ENCODE measurements around the gene ASB6. TPM values are rescaled to one million over a fixed set of nuclear protein-coding genes. Genes with fewer than 3 reads are reported as not detected.

The ASB6 gene
- total RNA-seq, 1 experiment from 2014 or later: 21.0 TPM

DNA sequence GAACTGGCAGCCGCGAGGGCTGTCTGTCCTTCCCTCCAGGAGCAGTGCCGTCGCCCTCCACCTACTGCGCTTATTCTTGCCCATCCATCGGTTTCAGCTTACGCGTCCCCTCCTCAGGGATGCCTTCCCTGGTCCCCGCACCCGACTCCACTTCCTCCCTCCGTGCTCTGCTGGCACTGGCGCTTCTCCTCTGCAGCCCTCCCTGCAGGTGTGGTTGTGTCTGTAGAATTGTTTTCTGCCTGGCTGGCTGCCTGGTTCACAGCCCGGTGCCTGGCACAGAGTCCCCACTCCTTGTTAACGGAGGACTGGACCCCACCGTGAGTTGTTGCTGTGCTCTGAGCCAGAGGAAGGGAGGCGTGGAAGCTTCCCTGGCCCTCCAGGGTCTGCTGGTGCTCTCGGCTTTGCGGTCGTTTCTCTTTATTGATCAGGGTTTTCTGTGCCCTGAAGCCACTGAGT is 10.2 kb downstream of the ASB6 start:
- H3K4me2 ChIP-seq (ENCODE audit: insufficient read depth, insufficient read length, low read length): no peak overlapping the region
- no peak overlapping the region for H2BK12ac ChIP-seq (ENCODE audit: insufficient read length, low read depth, low read length)
- H3K23me2 ChIP-seq (ENCODE audit: insufficient read length, low read depth, low read length, poor library complexity, severe bottlenecking): peaks cover 4% of the 10 kb centered on the region
- no peak overlapping the region for H3K56ac ChIP-seq (ENCODE audit: insufficient read length, low read depth, low read length)
- no peak overlapping the region for H3K27ac ChIP-seq (ENCODE audit: insufficient read length, low read depth, low read length)
- DNase-seq: no peak
- peaks cover 59% of the 10 kb centered on the region for H3K79me2 ChIP-seq (ENCODE audit: insufficient read depth, low read length)
- no peak overlapping the region for H2BK5ac ChIP-seq (ENCODE audit: insufficient read length, low read length)
- H3K18ac ChIP-seq (ENCODE audit: insufficient read length, low read depth, low read length): no peak overlapping the region
- no peak overlapping the region for H2BK20ac ChIP-seq (ENCODE audit: low read depth, low read length, poor library complexity, severe bottlenecking)
- H2AK5ac ChIP-seq (ENCODE audit: insufficient read length, low read length): no peak overlapping the region
- H2AFZ ChIP-seq (ENCODE audit: low read length): no peak overlapping the region
- no peak overlapping the region for H3K4ac ChIP-seq (ENCODE audit: low read depth, low read length)
- peaks cover 10% of the 10 kb centered on the region for H3K79me1 ChIP-seq (ENCODE audit: insufficient read depth, low read depth, low read length, poor library complexity, severe bottlenecking)
- no peak overlapping the region for H3K9ac ChIP-seq (ENCODE audit: extremely low read depth, insufficient read length, low read length)
- H3K4me1 ChIP-seq (ENCODE audit: insufficient read depth, low read length): no peaks in the 10 kb centered on the region
- no peak overlapping the region for H3T11ph ChIP-seq (ENCODE audit: low read length)
- no peak overlapping the region for H3K14ac ChIP-seq (ENCODE audit: insufficient read depth, low read length)
- H3K9me3 Mint-ChIP-seq: no peaks in the 10 kb centered on the region
- peak overlapping the region in 2 of 3 experiments; percentile 34 to 91; a peak in 3 of 7 replicates for H3K27ac Mint-ChIP-seq
- no CpG with 5 or more reads among the region's 19 CpGs for WGBS (ENCODE audit: extremely low coverage, insufficient read length, low lambda C conversion rate)
- no peak overlapping the region for H4K91ac ChIP-seq (ENCODE audit: insufficient read length, low read depth, low read length)
- no peak overlapping the region for H3K23ac ChIP-seq (ENCODE audit: insufficient read length, low read depth, low read length)
- no peaks in the 10 kb centered on the region for H3K27me3 Mint-ChIP-seq (ENCODE audit: low read depth)
- H3K27me3 ChIP-seq (ENCODE audit: insufficient read depth, low read length): no peaks in the 10 kb centered on the region
- H3K4me1 Mint-ChIP-seq: peaks cover 31% of the 10 kb centered on the region in 2 experiments
- no peak for TF ChIP-seq CTCF (conservative IDR thresholded peaks at IDR 0.05)
- H4K8ac ChIP-seq (replicated peaks; ENCODE audit: insufficient read length, low read depth, low read length): no peak overlapping the region
- peaks cover 21 to 62% (median 58%) of the 10 kb centered on the region in 3 experiments; a peak in 6 of 7 replicates for H3K36me3 Mint-ChIP-seq (ENCODE audit: insufficient read depth in 1 of 3, low read depth in 3 of 3)
- H4K5ac ChIP-seq (ENCODE audit: insufficient read length, low read depth, low read length): no peak overlapping the region
- H2BK15ac ChIP-seq (ENCODE audit: low read depth, low read length): no peak overlapping the region
- H3K4me3 Mint-ChIP-seq: no peak overlapping the region
- no peak overlapping the region for H2BK120ac ChIP-seq (ENCODE audit: low read depth, low read length, poor library complexity, severe bottlenecking)
- H3K9me3 ChIP-seq (ENCODE audit: control insufficient read depth, low read depth, low read length): no peaks in the 10 kb centered on the region
- H4K20me1 ChIP-seq (ENCODE audit: control insufficient read depth, insufficient read depth, insufficient read length): no peaks in the 10 kb centered on the region

All from H9 (cell line).